Measurements from ENCODE around the gene ACVR2A. TPM values are rescaled to one million over a fixed set of nuclear protein-coding genes. Genes with fewer than 3 reads are reported as not detected.

ACVR2A gene
- 3.3 to 4.1 TPM (median 3.8 TPM) in 5 replicates for total RNA-seq (2022; extraction: Qiagen RNA extraction; ENCODE audit: low read depth)

DNA sequence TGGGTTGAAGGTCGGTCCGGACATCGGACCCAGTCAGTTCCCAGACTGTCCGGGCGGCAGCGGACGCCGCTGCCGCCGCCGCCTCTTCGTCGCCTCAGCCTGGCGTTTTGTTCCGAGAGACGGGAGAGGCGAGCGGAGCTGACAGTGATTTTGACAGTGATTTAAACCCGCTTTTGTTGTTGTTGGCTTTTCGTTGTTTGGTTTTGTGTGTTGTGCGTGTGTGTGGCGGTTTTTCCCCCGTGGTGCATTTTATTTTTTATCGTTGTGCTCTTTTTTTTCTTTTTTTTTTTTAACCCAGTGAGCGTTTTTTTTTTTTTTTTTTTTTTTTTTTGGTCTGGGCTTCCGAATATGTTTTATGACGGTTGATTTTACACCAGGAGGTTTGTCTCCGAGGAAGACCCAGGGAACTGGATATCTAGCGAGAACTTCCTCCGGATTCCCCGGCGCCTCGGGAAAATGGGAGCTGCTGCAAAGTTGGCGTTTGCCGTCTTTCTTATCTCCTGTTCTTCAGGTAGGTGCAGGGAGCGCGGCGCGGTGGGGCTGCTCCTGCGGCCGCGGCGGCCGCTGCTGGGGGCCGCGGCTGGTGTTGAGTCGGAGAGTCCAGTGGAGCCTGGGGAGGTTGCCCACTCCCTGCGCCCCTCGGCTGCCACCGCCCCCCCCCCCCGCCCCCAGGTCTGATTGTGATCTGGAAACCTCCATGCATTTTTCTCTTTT lies at the start of gene ACVR2A:
Gene ACVR2A, plus strand, starts transcription at position 333 of the 714 bp plus-strand sequence. Its CDS starts 124 bp downstream, at position 457.

Other genes starting within 250 kb of the ACVR2A start
- 27.6 to 36.2 TPM (median 33.8 TPM) in 5 replicates for gene ORC4, start 175.7 kb downstream of the ACVR2A start, total RNA-seq (2022; extraction: Qiagen RNA extraction; ENCODE audit: low read depth)
- gene MBD5, start 176.1 kb downstream of the ACVR2A start, total RNA-seq (2022; extraction: Qiagen RNA extraction; ENCODE audit: low read depth): 3.8 to 6.5 TPM (median 4.9 TPM) in 5 replicates

All from A549 treated with GW870086 at 1 μM for 4 hours (cell line).